SK-N-SH (cell line): Measurements from ENCODE around the gene ARF4.

Source experiments
- RCOR1 ChIP-seq: fragments of 150-350 bp; IDR thresholded peaks from 2 replicates; pipeline ENCODE4 v1.6.1; 2017; ENCODE audit warnings: antibody characterized with exemption, low read length
- YY1 ChIP-seq: IDR thresholded peaks from 2 replicates; pipeline ENCODE4 v1.4.0; 2012; ENCODE audit warnings: low read depth, mild to moderate bottlenecking

DNA sequence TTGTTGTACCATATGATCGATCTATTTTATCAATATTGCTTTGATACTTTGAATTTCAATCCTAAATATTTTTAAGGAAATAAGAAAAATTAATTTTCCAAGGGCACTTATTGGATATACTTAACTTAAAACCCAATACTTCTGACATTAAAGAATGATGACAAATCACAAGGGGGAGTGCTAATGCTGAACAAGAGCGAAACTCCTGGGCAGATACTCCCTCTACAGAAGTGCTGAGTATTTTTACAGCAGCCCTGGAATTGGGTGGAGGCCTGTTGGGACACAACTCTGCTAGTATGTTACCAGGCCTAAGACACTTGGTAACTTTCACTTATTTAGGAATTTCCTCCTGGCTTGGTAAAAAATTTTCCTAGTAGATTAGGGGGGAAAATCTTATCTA lies 49.6 kb upstream of the ARF4 start:
- no peak for TF ChIP-seq YY1
- no peak for TF ChIP-seq RCOR1
